Testis (tissue), 2 donors: ENCODE data around the gene MYLIP.

Experiments used
- POLR2A ChIP-seq: fragments of 450-650 bp; IDR thresholded peaks from one replicate; pipeline ENCODE4 v1.6.1; 2017; ENCODE audit warnings: antibody characterized with exemption, mild to moderate bottlenecking, moderate library complexity
- TF ChIP-seq, protein P1 (sequence below), 3 experiments: fragments of 450-650 bp in 2 of 3; fragments of 200-600 bp in 1 of 3; sonication (generic) in 1 of 3; IDR thresholded peaks; one replicate each; pipeline ENCODE4 v1.5.1; 2016 to 2019; ENCODE audit warnings: antibody characterized with exemption in 3 of 3, mild to moderate bottlenecking in 2 of 3, moderate library complexity in 1 of 3

DNA sequence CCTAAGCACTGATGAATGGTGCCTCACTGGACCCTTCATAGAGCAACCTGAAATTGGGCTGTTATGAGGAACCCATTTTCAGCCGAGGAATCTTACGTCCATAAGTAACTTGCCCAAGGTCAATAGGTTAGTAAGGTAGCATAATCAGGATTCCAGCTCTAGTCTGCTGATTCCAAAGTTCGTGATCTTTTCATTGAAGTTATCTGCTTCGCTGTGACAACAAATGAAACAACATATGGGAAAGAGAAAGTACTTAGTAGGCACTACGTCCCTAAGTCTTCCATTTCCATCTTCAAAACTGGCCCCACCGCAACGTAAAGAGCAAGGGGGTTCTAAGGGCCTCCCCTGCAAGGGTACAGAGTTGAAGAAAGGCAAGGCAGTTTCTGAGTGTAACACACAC lies 49.5 kb downstream of the MYLIP start:
- TF ChIP-seq, protein P1, sequence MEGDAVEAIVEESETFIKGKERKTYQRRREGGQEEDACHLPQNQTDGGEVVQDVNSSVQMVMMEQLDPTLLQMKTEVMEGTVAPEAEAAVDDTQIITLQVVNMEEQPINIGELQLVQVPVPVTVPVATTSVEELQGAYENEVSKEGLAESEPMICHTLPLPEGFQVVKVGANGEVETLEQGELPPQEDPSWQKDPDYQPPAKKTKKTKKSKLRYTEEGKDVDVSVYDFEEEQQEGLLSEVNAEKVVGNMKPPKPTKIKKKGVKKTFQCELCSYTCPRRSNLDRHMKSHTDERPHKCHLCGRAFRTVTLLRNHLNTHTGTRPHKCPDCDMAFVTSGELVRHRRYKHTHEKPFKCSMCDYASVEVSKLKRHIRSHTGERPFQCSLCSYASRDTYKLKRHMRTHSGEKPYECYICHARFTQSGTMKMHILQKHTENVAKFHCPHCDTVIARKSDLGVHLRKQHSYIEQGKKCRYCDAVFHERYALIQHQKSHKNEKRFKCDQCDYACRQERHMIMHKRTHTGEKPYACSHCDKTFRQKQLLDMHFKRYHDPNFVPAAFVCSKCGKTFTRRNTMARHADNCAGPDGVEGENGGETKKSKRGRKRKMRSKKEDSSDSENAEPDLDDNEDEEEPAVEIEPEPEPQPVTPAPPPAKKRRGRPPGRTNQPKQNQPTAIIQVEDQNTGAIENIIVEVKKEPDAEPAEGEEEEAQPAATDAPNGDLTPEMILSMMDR (IDR thresholded peaks at IDR 0.05) = no peak
- no peak for TF ChIP-seq POLR2A
